Breast epithelium (tissue), 4 donors: ENCODE measurements around the gene POLR1E. TPM values are rescaled to one million over a fixed set of nuclear protein-coding genes. Genes with fewer than 3 reads are reported as not detected.

ENCODE experiments used
- DNase-seq, 2 donors: peaks; one replicate each; pipeline ENCODE4 v3.0.0-alpha.2; 2019; ENCODE audit warnings: low spot score in 2 of 2
- H3K27ac ChIP-seq, 2 donors: fragments of 200-600 bp; sonication (generic) in 1 of 2; one replicate each; pipeline ENCODE4 v1.5.1; 2016 to 2019; ENCODE audit warnings: mild to moderate bottlenecking in 1 of 2
- H3K27me3 ChIP-seq, 2 donors: fragments of 200-600 bp; sonication (generic) in 1 of 2; one replicate each; pipeline versions ENCODE4 v1.5.1 to v1.6.0; 2017 to 2019; ENCODE audit warnings: control low read depth in 1 of 2, mild to moderate bottlenecking in 1 of 2
- H3K36me3 ChIP-seq: fragments of 200-600 bp; one replicate; pipeline ENCODE4 v1.5.1; 2019
- H3K4me1 ChIP-seq, 2 donors: fragments of 200-600 bp; sonication (generic); one replicate each; pipeline ENCODE4 v1.5.1; 2016 to 2019; ENCODE audit warnings: control low read depth in 1 of 2
- H3K4me3 ChIP-seq, 3 donors: fragments of 200-600 bp; sonication (generic); 1 replicate in 2 of 3; 2 replicates in 1 of 3; pipeline ENCODE4 v1.5.1; 2016 to 2019; ENCODE audit warnings: mild to moderate bottlenecking in 3 of 3, moderate library complexity in 2 of 3
- H3K9me3 ChIP-seq, 2 donors: fragments of 200-600 bp; sonication (generic) in 1 of 2; one replicate each; pipeline ENCODE4 v1.5.1; 2016 to 2019; ENCODE audit warnings: control low read depth in 1 of 2
- CTCF ChIP-seq, 3 donors: fragments of 450-650 bp; IDR thresholded peaks; one replicate each; pipeline ENCODE4 v1.5.1; 2016 to 2017; ENCODE audit warnings: antibody characterized with exemption in 3 of 3, mild to moderate bottlenecking in 3 of 3, moderate library complexity in 3 of 3
- POLR2A ChIP-seq: fragments of 450-650 bp; IDR thresholded peaks from one replicate; pipeline ENCODE4 v1.6.1; 2016; ENCODE audit warnings: antibody characterized with exemption, mild to moderate bottlenecking, moderate library complexity
- POLR2AphosphoS5 ChIP-seq, 3 donors: sonication (generic); formaldehyde crosslinking; IDR thresholded peaks; one replicate each; pipeline ENCODE4 v1.6.1; 2017; ENCODE audit warnings: antibody characterized with exemption in 3 of 3
- intact Hi-C: fragments of 100-400 bp; cut with DNase I; formaldehyde crosslinking; loops from one replicate; pipeline ENCODE4 v1.15.1; 2023; ENCODE audit warnings: low total_unique reads
- total RNA-seq, 3 donors: library from RNA; depleted of rRNA; stranded (reverse); fragments of >200 nt; gene quantifications; one replicate each; pipeline ENCODE4 v1.1.0, GENCODE V29; 2016

The POLR1E gene
- total RNA-seq, 3 donors from 2014 or later = 28.8 to 33.9 (median 30.8) TPM

- intact Hi-C loops = no loop called here
- no peak overlapping the region for H3K27ac ChIP-seq
- no peaks in the 10 kb centered on the region for H3K4me1 ChIP-seq
- no peaks in the 10 kb centered on the region for H3K9me3 ChIP-seq
- TF ChIP-seq POLR2AphosphoS5 (IDR thresholded peaks at IDR 0.05) (no peak), POLR2A (no peak), CTCF (IDR thresholded peaks at IDR 0.05) (no peak)
- H3K27me3 ChIP-seq = no peaks in the 10 kb centered on the region
- H3K4me3 ChIP-seq = no peak overlapping the region
- peaks cover 8% of the 10 kb centered on the region for H3K36me3 ChIP-seq
- DNase-seq = no peak
Measured at GRCh38 chr9:37445832-37446231, 39.9 kb upstream of the POLR1E start.

GRCh38 chr9:37446401-37446800, 39.3 kb upstream of the POLR1E start:
- no peaks in the 10 kb centered on the region for H3K27me3 ChIP-seq
- intact Hi-C loops = no loop called here
- H3K27ac ChIP-seq = no peak overlapping the region
- DNase-seq = no peak
- no peak for TF ChIP-seq POLR2AphosphoS5 (IDR thresholded peaks at IDR 0.05)
- TF ChIP-seq POLR2A = no peak
- TF ChIP-seq CTCF (IDR thresholded peaks at IDR 0.05) = no peak
- H3K4me3 ChIP-seq = no peak overlapping the region
- peaks cover 8% of the 10 kb centered on the region for H3K36me3 ChIP-seq
- H3K9me3 ChIP-seq = no peaks in the 10 kb centered on the region
- H3K4me1 ChIP-seq = no peaks in the 10 kb centered on the region

- DNase-seq = no peak
- Histone ChIP-seq H3K4me3 (no peak overlapping the region), H3K36me3 (peaks cover under 1% of the 10 kb centered on the region), H3K27ac (no peak overlapping the region), H3K9me3 (no peaks in the 10 kb centered on the region), H3K27me3 (no peaks in the 10 kb centered on the region), H3K4me1 (no peaks in the 10 kb centered on the region)
- TF ChIP-seq POLR2AphosphoS5 (IDR thresholded peaks at IDR 0.05) = no peak
- no peak for TF ChIP-seq CTCF (IDR thresholded peaks at IDR 0.05)
- TF ChIP-seq POLR2A = no peak
- intact Hi-C loops = no loop called here
Measured at GRCh38 chr9:37447111-37447510, 38.6 kb upstream of the POLR1E start.

GRCh38 chr9:37449862-37450632, 35.7 kb upstream of the POLR1E start:
- Histone ChIP-seq H3K27ac (no peak overlapping the region), H3K9me3 (peaks cover 0 to 1% of the 10 kb centered on the region in 2 donors), H3K27me3 (no peaks in the 10 kb centered on the region), H3K4me1 (no peaks in the 10 kb centered on the region), H3K4me3 (no peak overlapping the region), H3K36me3 (no peaks in the 10 kb centered on the region)
- no peak for DNase-seq
- TF ChIP-seq POLR2AphosphoS5 (IDR thresholded peaks at IDR 0.05) = no peak
- no peak for TF ChIP-seq POLR2A
- no peak for TF ChIP-seq CTCF (IDR thresholded peaks at IDR 0.05)
- intact Hi-C loops = no loop called here

GRCh38 chr9:37451628-37452027, 34.1 kb upstream of the POLR1E start:
- Histone ChIP-seq H3K27ac (peak overlapping the region in 1 of 2 donors; percentile 4), H3K36me3 (no peaks in the 10 kb centered on the region), H3K4me3 (no peak overlapping the region), H3K27me3 (no peaks in the 10 kb centered on the region), H3K4me1 (no peaks in the 10 kb centered on the region), H3K9me3 (peaks cover 4 to 5% of the 10 kb centered on the region in 2 donors)
- TF ChIP-seq CTCF (IDR thresholded peaks at IDR 0.05) (no peak), POLR2AphosphoS5 (IDR thresholded peaks at IDR 0.05) (no peak), POLR2A (no peak)
- intact Hi-C loops = no loop called here
- DNase-seq = no peak
